Measurements from ENCODE around the gene ARHGEF28.

ARHGEF28 gene

DNA sequence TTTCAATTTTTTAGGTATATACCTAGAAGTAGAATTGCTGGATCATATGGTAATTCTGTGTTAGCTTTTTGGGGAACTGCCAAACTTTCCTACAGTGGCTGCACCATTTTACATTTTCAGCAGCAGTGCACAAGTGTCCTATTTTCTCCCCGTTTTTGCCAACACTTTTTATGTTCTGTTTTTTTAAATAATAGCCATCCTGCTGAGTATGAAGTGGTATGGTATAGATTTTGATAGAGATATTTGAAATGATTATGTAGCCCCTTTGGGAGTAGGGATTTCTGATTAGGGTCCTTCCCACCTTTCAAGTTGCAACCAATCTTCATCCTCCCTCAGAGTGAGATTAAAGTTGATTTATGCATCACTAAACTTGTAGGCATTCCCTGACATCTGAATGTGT, 76.5 kb downstream of the ARHGEF28 start:
- no peak for TF ChIP-seq CTCF (IDR thresholded peaks at IDR 0.05)

DNA sequence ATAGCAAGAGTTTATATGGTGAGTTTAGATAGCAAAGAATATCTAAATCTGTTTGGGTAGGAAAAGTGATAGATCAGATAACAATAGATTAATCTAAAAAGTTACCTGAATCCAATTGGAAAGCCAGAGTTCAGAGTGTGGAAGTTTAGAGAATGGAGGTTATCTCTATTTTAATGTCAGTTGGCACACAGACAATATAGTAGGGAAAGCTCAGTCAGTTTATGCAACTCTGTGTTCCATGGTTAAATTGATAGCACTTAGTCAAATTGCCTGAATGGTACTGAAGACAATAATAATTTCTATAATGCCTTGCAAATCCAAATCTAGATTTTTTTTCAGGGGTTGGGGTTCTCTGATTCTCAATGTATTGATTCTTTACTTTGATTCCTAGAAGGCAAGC, 77.0 kb downstream of the ARHGEF28 start:
- H3K36me3 Mint-ChIP-seq (ENCODE audit: low read depth): no peaks in the 10 kb centered on the region
- DNase-seq: no peak
- H3K27me3 Mint-ChIP-seq (ENCODE audit: low read depth, poor library complexity): peaks cover 11% of the 10 kb centered on the region
- H3K9me3 Mint-ChIP-seq: no peaks in the 10 kb centered on the region
- no peaks in the 10 kb centered on the region for H3K4me1 Mint-ChIP-seq
- no peak overlapping the region for H3K27ac Mint-ChIP-seq
- TF ChIP-seq CTCF (IDR thresholded peaks at IDR 0.05): no peak
- no peak overlapping the region for H3K4me3 Mint-ChIP-seq

More for the DNA sequence above, 76.5 kb downstream of the ARHGEF28 start:
- no peak overlapping the region for H3K27ac Mint-ChIP-seq
- H3K27me3 Mint-ChIP-seq (ENCODE audit: low read depth, poor library complexity): peaks cover 11% of the 10 kb centered on the region
- DNase-seq: no peak
- no peaks in the 10 kb centered on the region for H3K36me3 Mint-ChIP-seq (ENCODE audit: low read depth)
- H3K4me3 Mint-ChIP-seq: no peak overlapping the region
- no peaks in the 10 kb centered on the region for H3K4me1 Mint-ChIP-seq
- no peaks in the 10 kb centered on the region for H3K9me3 Mint-ChIP-seq

DNA sequence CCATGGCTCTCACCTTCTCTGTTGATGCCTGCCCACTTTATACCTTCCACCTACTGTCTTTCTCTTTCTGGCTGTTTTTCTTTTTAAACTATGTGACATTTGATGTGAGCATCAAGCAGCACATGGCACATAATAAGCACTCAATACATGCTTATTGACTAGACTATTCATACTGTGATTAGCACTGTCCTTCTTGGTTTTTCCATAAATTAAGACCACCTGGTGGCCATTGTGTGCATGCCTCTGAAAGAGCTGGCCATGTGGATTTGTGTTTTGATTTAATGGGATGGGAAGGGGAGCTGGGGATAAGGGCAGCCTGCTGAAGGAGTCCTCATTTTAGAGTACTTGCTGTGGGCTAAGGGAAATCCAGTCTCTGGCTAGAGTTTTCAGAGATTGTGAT, 79.4 kb downstream of the ARHGEF28 start:
- no peaks in the 10 kb centered on the region for H3K36me3 Mint-ChIP-seq (ENCODE audit: low read depth)
- no peaks in the 10 kb centered on the region for H3K4me1 Mint-ChIP-seq
- H3K27ac Mint-ChIP-seq: no peak overlapping the region
- peaks cover 15% of the 10 kb centered on the region for H3K9me3 Mint-ChIP-seq
- no peak for DNase-seq
- TF ChIP-seq CTCF (IDR thresholded peaks at IDR 0.05): no peak
- peaks cover 10% of the 10 kb centered on the region for H3K27me3 Mint-ChIP-seq (ENCODE audit: low read depth, poor library complexity)
- no peak overlapping the region for H3K4me3 Mint-ChIP-seq

- Mint-ChIP-seq H3K4me1 (no peaks in the 10 kb centered on the region), H3K27me3 (ENCODE audit: low read depth, poor library complexity) (peaks cover 10% of the 10 kb centered on the region), H3K4me3 (no peak overlapping the region), H3K36me3 (ENCODE audit: low read depth) (no peaks in the 10 kb centered on the region), H3K27ac (no peak overlapping the region), H3K9me3 (peaks cover 17% of the 10 kb centered on the region)
- TF ChIP-seq CTCF (IDR thresholded peaks at IDR 0.05): no peak
- no peak for DNase-seq
Observed at GRCh38 chr5:73706963-73707362, 81.0 kb downstream of the ARHGEF28 start.

GRCh38 chr5:73709536-73710129, 83.6 kb downstream of the ARHGEF28 start:
- H3K27me3 Mint-ChIP-seq (ENCODE audit: low read depth, poor library complexity): peaks cover 7% of the 10 kb centered on the region
- no peaks in the 10 kb centered on the region for H3K36me3 Mint-ChIP-seq (ENCODE audit: low read depth)

More at GRCh38 chr5:73709536-73710129, 83.6 kb downstream of the ARHGEF28 start:
- TF ChIP-seq CTCF (IDR thresholded peaks at IDR 0.05): no peak
- no peak for DNase-seq
- Mint-ChIP-seq H3K9me3 (peaks cover 17% of the 10 kb centered on the region), H3K4me1 (no peaks in the 10 kb centered on the region), H3K27ac (no peak overlapping the region), H3K4me3 (no peak overlapping the region)
